Cortex of kidney (tissue), 1 donor: ENCODE measurements around the gene CCDC3.
"Not testable (repeated sequence)": the region's sequence is repeated elsewhere in the genome, so short reads cannot be mapped to it uniquely, and the experiment has no call there.

Source experiments
- DNase-seq: peaks from one replicate; lab custom pipeline; 2025; lab: John Stamatoyannopoulos, UW

Gene CCDC3

DNA sequence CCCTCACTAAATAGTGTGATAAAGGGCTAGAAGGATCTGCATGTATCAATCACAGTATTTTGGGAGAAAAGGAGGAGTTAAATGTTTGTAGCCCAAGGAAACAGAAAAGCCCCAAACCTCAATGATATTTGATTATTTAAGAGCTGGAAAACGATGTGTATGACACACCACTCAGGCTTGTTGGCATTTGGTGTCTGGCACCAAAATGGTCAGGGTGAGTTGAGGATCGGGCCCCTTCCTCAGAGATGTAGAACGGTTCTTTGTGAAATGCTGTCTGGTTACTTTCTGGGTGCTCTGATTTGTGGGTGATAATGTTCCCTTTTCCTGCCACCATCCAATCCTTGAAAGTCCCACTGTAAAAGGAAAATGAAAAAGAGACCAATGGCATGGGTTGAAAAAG is 113.7 kb downstream of the CCDC3 start:
- DNase-seq: no peak

DNA sequence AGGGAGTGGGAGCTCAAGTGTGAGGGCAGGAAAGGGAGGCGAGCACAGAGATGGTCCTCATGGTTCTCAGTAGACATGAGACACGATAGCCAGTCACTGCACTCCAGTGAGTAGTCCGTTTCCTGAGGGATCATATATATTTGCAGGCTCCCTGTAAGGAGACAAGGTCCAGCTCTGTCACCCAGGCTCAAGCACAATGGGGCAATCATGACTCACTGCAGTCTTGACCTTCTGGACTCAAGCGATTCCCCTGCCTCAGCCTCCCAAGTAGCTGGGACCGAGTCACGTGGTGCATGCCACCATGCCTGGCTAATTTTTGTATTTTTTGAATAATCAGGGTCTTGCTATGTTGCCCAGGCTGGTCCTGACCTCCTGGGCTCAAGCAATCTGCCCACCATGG is 116.7 kb downstream of the CCDC3 start:
- no peak for DNase-seq

DNA sequence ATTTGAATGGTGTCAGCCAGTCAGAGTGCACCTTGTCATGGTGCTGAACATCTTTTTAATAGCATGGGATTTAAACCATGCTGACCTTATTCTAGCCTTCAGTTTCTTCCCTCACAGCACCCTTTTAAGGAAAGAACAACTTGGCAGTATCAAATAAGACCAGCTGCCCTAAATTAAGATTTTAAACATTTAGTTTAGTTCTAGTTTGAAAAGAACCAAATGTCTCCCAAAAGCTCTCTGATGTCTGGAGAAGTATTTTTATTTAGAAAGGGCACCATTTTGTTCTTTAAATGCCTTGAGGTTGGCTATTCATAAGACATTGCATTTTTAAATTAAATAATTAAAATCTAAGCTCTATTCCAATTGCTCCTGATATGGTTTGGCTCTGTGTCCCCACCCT is 121.1 kb downstream of the CCDC3 start:
- DNase-seq: no peak

DNA sequence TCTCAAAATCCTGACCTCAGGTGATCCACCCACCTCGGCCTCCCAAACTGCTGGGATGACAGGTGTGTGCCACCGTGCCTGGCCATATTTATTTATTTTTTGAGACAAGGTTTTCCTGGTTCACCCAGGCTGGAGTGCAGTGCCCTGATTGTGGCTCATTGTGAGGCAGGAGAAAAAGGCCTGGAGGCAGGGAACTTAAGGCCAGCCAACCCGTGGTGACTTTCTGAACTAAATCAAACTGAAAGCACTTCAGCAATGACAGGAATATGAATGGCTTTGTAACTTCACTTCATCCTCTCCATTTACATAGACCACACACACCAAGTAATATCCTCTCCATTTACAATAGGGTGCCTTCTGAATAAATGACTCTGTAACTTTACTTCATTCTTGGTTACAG is 124.4 kb downstream of the CCDC3 start:
- DNase-seq: no peak

DNA sequence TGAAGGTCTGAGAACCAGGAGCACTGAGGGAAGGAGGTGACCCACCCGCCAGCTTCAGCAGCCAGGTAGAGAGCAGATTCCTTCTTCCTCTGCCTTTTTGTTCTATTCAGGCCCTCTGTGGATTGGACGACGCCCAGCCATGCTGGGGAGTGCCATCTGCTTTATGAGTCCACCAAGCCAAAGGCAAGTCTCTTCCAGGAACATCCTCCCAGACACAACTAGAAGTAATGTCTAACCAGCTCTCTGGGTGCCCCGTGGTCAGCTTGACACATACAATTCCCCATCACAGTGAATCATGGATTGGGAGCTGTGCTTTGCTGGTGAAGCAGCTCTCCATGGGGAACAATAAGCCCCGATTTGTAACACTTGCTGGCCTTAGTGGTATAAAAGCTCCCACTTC is 125.2 kb downstream of the CCDC3 start:
- no peak for DNase-seq

DNA sequence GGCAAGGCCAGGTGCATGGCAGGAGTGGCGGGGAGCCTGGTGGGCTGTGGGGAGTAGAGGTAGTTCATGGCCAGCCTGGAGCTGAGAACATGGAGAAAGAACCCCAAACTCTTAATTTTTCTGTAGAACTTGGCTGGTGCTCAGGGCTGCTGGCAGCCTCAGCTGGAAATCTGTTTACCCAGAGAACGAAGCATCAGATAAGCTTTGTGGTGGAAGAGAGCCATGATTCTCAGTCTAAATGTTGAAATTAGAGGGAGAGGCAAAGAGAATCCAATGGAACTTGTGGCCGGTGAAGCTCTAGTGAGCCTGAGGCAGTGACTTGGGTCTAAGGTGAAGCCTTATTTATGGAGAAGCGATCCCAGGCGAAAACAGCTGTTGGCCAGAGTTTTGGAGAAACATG is 126.4 kb downstream of the CCDC3 start:
- DNase-seq: no peak

DNA sequence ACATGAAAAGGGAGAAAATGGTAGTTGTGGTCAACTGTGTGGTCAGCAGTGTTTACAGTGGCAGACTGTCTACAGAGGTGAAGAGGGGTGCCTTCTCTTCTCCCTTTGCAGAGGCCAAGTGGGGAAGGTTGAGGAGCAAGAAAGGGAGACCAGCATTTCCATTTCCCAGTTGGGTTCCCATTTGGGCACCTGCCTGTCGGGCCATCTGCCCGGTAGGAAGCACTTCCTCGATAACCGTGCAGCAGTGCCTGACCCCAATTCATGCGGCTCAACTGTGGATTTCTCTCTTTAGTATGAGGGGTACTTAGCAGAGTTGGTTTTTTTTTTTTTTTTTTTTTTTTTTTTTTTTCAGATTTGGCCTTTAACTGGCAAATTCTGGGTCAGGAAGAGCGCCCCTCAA is 127.0 kb downstream of the CCDC3 start:
- DNase-seq: no peak

DNA sequence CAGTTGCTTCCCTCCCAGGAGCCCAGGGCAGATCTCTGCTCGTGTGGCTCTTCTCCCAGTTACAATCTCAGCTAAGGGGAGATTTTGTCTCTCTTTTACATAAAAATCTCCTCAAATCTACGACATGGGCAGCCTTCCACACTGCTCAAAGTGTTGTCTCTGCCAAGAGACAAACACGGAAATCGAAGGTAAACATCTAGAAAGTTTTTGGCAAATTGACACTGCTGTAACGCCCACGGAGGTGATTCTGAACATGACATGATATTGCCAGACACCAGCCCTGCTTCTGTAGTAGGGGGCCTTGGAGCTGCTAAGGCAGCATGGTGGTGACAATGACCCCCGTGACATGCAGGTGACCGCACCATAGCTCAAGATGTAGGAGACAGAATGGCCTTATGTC is 128.3 kb downstream of the CCDC3 start:
- no peak for DNase-seq

DNA sequence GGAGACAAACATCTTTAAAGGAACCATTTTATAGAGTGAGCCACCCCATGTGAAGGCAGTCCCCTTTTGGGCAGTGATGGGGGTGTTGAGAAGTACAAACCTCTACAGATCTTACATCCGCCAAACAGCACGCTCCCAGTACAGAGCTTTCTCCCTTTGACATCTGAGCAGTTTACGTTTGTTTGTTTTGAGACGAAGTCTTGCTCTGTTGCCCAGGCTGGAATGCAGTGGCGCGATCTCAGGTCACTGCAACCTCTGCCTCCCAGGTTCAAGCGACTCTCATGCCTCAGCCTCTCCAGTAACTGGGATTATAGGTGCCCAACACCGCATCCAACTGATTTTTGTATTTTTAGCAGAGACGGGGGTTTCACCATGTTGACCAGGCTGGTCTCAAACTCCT is 128.9 kb downstream of the CCDC3 start:
- no peak for DNase-seq

DNA sequence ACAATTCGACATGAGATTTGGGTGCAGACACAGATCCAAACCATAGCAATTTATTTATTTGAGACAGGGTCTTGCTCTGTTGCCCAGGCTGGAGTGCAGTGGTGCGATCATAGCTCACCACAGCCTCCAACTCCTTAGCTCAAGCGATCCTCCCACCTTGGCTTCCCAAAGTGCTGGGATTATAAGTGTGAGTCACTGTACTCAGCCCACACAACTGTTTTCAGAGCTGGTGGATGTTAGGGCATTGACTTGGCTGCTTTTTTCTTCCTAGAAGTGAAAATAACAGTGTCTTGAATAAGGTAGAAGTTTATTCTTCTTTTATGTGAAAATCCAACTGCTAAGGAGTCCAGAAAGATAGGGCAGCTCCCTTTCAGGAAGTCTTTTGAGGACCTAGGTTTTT is 132.1 kb downstream of the CCDC3 start:
- no peak for DNase-seq

DNA sequence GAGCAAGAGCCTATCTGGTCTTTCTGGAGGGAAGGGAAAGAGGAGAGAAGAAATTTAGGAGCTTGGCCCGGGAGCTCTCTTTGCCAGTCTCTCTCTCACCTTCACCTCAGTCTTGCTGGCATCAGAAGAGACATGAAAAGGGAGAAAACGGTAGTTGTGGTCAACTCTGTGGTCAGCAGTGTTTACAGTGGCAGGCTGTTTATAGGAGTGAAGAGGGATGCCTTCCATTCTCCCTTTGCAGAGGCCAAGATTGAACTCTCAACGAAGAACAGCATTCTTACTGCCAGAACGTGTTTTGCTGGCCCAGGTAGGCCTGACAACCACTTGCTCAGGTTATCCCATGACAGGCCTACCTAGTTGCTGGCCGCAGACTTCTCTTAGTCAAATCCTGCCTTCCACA is 133.3 kb downstream of the CCDC3 start:
- DNase-seq: no peak

DNA sequence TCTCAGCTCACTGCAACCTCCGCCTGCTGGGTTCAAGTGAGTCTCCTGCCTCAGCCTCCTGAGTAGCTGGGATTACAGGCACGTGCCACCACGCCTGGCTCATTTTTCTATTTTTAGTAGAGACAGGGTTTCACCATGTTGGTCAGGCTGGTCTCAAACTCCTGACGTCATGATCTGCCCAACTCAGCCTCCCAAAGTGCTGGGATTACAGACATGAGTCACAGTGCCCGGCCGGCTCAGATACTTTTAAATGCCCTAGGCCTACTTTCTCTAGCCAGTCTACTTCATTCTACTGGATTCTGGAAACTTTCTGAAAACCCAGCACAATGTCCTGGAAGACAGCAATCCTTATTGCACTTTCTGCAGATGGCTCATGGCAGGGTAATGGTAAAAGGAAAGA is 136.0 kb downstream of the CCDC3 start:
- not testable (repeated sequence) for DNase-seq

DNA sequence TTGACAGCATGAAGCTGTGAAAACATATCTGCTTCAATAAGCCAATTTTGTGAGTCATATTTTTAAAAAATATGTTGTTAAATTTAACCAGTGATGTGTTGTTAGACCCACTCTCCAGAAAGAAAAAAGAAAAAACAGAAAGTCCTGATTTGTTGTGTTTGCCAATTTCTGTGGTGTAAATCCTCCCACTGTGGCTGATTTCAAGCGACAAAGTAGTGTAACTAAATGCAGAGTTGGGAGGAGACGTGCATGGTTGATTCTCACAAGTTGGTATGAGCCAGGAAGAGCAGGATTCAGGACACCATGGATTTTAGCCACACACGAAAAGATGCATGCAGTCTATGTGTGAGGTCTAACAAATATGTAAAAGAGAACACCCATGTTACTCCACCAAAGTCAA is 139.1 kb downstream of the CCDC3 start:
- no peak for DNase-seq

DNA sequence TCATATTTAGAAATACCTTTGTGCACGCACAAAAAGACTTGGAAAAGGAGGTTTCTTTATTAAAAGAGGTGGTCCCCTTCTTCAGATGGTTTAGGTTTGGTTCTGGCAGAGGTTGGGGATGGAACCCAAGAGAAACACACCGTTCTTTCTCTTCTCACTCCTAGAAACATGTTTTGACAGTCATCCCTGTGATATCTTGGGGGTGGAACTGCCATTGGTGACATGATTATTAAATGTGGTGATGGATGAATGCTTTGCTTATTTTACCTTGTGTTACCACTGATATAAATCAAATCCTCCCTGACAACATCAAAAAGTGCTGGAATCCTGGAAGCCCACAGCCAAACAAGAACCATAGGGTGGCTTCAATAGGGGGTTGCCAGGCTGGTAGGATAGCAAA is 146.5 kb downstream of the CCDC3 start:
- no peak for DNase-seq

DNA sequence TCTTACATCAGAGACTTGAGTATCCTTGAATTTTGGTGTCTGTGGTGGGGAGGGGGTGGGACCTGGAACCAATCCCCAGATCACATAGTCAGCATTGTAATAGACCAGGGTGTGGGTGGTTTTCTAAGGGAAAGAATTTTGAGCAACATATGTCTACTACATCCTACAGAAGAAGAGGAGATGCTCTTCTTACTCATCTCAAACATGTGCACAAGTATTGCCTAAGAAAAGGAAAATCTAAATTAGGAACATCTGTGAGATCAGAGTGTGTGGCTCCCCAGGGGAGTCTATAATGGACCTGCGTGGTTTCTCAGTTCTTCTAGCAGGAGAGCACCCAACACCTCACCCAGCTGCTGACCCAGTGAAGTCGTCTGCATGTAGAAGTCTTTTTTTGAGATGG is 148.8 kb downstream of the CCDC3 start:
- no peak for DNase-seq

DNA sequence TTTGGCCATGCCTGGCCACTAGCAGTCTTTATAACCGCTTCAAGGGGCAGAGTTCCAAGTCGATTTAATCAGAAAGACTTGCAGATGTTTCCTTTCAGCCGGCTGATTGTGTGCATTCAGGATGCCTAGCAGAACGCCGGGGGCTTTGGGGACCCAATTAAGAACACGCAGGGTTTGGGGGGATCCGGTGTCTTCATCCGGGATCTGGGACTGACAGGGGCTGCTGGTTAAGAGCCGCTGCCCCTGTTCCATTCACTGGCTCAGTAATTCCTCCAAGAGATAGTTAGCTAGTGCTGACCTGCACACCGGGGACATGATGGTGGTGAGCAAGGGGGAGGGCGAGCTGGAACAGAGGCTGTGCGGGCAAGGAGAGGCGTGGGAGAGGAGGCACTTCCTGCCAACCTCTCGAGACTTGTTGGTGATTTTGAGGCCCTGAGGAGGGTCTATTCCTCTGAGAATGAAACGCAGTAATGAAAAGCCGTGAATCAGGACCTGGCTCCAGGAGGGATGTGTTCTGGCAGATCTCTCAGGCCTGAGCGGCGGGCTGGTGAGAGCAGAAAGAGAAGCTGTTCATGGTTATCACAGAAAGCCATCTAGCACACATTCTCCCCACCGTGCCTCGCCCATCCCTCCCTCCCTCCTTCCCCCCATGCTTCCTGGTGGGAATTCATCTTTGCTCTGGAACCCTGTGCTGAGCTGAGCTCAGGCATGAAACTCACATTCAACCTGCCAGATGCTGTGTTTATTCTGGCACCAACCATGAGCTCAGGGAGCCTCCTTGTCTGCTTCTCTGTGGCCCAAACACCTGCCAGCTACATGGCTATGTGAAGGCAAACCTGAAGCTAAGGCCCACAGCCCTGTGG is 152.0 kb downstream of the CCDC3 start:
- no peak for DNase-seq

DNA sequence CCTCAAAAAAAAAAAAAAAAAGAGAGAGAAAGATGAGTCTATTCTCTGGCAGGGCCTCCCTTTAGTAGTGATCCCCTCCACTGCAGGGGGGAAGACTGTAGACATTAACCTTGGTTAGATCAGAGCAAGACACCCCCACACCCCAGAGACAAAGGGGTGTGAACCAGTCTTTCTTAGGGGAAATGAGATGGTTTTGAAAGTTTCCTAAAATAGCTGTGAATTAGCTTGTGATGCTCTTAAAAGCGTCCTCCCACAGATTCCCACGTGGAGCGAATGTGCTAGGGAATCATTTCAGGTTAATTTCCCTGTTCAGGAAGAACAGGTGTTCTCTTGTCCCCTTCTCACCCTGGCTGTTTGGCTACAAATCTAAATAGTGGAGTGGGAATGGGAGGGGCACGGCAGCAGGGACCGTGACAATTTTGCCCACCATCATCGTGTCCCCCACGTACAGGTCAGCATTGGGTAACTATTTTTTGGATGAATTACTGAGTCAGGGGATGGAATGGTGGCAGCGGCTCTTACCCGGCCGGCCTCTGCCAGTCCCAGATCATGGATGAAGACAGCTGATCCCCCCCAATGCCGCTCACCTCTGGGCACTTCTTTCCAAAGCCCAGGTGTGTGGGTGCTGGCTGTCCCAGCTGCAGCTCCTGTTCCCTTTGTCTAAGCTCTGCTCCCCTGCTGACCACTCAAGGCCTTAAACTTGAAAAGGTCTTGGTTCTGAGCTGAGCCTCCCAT is 152.9 kb downstream of the CCDC3 start:
- no peak for DNase-seq

DNA sequence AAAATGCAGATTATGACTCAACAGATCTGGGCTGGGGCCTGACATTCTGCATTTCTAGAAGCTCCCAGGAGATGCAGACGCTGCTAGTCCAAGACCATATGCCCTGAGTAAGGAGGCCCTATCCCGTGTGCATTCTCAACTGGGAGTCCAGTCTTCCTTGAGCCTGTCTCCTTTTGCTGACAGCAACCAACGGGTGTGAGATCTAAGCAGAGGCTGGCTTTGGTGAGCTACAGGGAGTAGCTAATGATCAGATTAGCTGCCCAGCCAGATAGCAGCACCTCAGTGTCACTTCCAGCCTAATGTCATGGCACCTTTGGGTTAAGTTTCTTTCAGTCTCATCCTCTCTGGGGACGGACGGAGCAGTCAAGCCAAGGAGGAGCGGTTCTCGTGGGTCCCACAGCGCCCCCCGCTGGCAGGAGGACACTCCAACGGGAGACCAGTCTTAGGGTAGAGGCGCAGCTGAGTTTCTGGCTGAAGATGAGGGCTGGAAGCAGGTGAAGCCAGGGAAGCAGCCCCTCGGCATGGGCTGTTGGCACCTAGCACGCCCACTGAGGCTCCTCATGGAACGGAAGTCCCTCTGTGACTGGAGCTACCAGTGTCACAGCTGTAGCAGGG is 154.0 kb downstream of the CCDC3 start:
- DNase-seq: no peak

DNA sequence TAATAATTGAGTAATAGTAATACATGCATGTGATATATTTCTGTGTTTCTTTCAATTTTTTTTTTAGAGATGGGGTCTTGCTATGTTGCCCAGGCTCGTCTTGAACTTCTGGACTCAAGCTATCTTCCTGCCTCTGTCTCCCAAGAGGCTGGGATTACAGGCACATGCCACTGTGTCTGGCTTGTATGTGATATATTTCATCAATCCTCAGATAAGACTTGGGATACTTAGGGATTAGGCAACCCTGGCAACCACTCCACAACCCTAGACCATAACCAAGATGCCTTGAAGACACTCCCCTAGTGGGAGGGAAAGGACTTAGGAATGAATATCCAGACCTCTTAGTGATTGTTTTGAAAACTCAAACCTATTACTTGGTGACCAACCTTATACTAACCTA is 154.8 kb downstream of the CCDC3 start:
- no peak for DNase-seq
